Measurements from ENCODE around the gene PTPRA. TPM values are rescaled to one million over a fixed set of nuclear protein-coding genes. Genes with fewer than 3 reads are reported as not detected.

Gene PTPRA
- total and polyA plus RNA-seq, 12 donors: 8.9 to 37.3 (median 28.5) TPM

DNA sequence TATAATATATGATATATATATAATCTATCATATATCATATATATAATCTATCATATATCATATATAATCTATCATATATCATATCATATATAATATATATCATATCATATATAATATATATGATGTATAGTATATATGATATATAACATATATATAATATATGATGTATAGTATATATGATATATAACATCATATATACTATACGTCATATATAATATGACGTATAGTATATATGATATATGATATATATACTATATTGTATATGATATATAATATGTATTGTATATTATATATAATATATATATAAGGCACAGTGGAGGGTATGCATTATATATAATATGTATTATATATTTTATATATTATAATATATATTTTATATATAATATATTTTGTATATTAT is 36.7 kb downstream of the PTPRA start:
- intact Hi-C loops (cut with DNase I): no loop called here
- peaks cover 0 to 4% (median 0%) of the 10 kb centered on the region in 9 donors for H3K36me3 ChIP-seq
- H3K9me3 ChIP-seq: no peaks in the 10 kb centered on the region
- no peaks in the 10 kb centered on the region for H3K27me3 ChIP-seq
- DNase-seq (no peak), ATAC-seq (no peak)
- H3K4me1 ChIP-seq: peaks cover 0 to 10% (median 6%) of the 10 kb centered on the region in 9 donors
- no peak overlapping the region for H3K27ac ChIP-seq
- TF ChIP-seq, protein P1, sequence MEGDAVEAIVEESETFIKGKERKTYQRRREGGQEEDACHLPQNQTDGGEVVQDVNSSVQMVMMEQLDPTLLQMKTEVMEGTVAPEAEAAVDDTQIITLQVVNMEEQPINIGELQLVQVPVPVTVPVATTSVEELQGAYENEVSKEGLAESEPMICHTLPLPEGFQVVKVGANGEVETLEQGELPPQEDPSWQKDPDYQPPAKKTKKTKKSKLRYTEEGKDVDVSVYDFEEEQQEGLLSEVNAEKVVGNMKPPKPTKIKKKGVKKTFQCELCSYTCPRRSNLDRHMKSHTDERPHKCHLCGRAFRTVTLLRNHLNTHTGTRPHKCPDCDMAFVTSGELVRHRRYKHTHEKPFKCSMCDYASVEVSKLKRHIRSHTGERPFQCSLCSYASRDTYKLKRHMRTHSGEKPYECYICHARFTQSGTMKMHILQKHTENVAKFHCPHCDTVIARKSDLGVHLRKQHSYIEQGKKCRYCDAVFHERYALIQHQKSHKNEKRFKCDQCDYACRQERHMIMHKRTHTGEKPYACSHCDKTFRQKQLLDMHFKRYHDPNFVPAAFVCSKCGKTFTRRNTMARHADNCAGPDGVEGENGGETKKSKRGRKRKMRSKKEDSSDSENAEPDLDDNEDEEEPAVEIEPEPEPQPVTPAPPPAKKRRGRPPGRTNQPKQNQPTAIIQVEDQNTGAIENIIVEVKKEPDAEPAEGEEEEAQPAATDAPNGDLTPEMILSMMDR (IDR thresholded peaks at IDR 0.05): no peak
- no peak overlapping the region for H3K4me3 ChIP-seq
- WGBS, 2 donors: 98% methylated on average over 2 of the region's 2 CpGs

DNA sequence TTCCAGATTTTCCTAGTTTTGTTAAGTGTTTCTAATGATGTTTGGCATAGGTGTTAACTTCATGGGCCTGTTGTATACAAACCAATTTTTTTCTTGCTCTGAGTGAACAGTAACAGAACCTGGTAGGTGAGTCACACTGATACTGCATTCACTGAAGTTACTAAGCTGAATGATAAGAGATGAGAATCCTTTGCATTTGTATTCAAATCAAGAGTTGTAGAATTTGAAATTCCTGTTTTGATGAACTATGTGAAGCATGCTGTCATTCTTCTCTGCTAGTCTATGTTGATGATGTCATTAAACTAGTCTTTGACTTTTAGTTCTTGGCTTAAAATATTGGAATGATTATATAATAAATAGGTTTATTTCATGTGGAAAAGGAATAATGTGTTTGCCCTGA is 37.9 kb downstream of the PTPRA start:
- no peaks in the 10 kb centered on the region for H3K9me3 ChIP-seq
- no peaks in the 10 kb centered on the region for H3K27me3 ChIP-seq
- no peak overlapping the region for H3K27ac ChIP-seq
- H3K36me3 ChIP-seq: peaks cover 0 to 4% (median 0%) of the 10 kb centered on the region in 9 donors
- DNase-seq (no peak), ATAC-seq (no peak)
- TF ChIP-seq, protein P1 (IDR thresholded peaks at IDR 0.05): no peak
- H3K4me1 ChIP-seq: peaks cover 0 to 10% (median 6%) of the 10 kb centered on the region in 9 donors
- intact Hi-C loops (cut with DNase I): no loop called here
- H3K4me3 ChIP-seq: no peak overlapping the region

DNA sequence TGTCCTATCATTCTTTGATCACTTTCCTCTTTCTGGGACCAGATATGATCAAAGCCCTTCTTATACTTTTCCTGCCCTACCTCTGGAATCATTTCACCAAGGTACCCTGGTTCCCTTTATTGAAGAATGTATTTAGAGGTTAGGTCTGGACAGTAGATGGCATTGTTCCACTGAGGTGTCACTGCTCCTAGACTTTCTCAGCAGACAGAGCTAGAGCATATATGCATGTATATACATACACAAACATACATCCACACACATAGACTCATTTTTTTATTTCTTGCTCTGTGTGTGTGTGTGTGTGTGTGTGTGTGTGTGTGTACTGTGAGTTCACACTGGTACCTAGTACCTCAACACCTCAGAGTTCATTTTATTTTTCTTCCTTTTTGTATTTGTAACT is 40.9 kb downstream of the PTPRA start:
- intact Hi-C loops (cut with DNase I): no loop called here
- no peak for ATAC-seq
- TF ChIP-seq, protein P1 (IDR thresholded peaks at IDR 0.05): peak in 2 of 9 donors; percentile 8 to 21
- Histone ChIP-seq H3K27ac (no peak overlapping the region), H3K4me3 (no peak overlapping the region), H3K36me3 (peaks cover 0 to 4% (median 0%) of the 10 kb centered on the region in 9 donors), H3K9me3 (no peaks in the 10 kb centered on the region), H3K27me3 (no peaks in the 10 kb centered on the region), H3K4me1 (peaks cover 0 to 19% (median 13%) of the 10 kb centered on the region in 9 donors)
- no peak for DNase-seq

DNA sequence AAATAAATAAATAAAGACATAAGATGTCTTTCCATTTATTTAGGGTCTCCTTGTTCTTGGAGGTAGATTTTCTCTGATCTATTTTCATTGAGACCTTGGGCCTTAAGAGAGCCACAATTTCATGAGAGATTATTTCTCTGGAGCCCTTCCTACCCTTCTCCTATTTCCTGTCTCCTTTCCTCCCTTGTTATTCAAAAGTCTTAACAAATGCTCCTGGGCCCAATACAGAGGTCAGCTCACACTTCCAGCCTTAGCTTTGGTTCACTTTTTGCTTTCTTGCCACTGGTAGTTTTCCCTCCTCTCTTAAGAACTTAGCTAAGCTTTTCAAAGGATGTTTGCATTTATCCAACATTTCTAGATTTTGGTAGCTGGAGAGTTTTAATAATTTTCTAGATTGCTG is 44.0 kb downstream of the PTPRA start:
- H3K4me3 ChIP-seq: no peak overlapping the region
- H3K27ac ChIP-seq: no peak overlapping the region
- TF ChIP-seq, protein P1 (IDR thresholded peaks at IDR 0.05): no peak
- ATAC-seq: no peak
- H3K36me3 ChIP-seq: peaks cover 0 to 4% (median 0%) of the 10 kb centered on the region in 9 donors
- peaks cover 0 to 22% (median 13%) of the 10 kb centered on the region in 9 donors for H3K4me1 ChIP-seq
- intact Hi-C loops (cut with DNase I): no loop called here
- no peak for DNase-seq
- H3K9me3 ChIP-seq: no peaks in the 10 kb centered on the region
- H3K27me3 ChIP-seq: no peaks in the 10 kb centered on the region
